ENCODE measurements around the gene E2F7. TPM values are rescaled to one million over a fixed set of nuclear protein-coding genes. Genes with fewer than 3 reads are reported as not detected.

Gene E2F7
- total and polyA plus RNA-seq, 2 of the 8 experiments (the other 6 are each of a cell fraction or from before 2014, with no cell fraction given): 8.8 to 18.5 TPM

DNA sequence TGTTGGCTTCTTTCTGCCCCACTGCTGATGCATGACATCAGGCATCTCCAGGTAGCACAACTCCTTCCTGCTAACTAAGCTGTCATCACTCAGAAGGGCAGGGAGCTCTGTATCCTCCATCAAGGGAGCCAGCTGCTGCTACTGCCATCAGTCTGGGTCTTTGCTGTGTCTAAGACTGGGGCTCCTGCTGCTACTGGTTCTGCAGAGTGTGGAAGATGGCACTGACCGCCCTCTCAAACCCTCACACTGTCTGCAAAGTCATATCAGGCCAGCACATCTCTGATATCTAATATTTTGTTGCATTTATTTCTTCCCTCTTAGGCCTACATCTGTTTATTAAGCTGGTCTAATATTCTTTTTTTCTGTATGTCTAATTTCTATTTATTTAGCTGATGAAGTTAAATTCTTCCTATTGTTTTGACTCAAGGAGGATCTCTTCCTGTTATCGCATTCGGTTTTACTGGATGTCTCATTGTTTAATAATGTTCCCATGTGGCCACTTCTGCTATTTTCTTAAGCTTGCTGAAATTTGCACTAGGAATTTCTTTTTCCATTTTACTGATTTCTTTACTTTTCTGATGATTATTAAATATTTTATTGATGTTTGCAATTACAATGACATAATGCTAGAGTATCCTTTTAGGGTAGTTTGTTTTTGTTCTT lies 7.6 kb upstream of the E2F7 start (continued):
- no peak for TF ChIP-seq TAF1 (IDR thresholded peaks at IDR 0.05; ENCODE audit: low read depth, low read length)
- TF ChIP-seq, protein P1, sequence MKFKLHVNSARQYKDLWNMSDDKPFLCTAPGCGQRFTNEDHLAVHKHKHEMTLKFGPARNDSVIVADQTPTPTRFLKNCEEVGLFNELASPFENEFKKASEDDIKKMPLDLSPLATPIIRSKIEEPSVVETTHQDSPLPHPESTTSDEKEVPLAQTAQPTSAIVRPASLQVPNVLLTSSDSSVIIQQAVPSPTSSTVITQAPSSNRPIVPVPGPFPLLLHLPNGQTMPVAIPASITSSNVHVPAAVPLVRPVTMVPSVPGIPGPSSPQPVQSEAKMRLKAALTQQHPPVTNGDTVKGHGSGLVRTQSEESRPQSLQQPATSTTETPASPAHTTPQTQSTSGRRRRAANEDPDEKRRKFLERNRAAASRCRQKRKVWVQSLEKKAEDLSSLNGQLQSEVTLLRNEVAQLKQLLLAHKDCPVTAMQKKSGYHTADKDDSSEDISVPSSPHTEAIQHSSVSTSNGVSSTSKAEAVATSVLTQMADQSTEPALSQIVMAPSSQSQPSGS (IDR thresholded peaks at IDR 0.05; ENCODE audit: low read length): no peak
- TF ChIP-seq SRF (IDR thresholded peaks at IDR 0.05; ENCODE audit: low read depth, low read length): no peak
- TF ChIP-seq, protein P2, sequence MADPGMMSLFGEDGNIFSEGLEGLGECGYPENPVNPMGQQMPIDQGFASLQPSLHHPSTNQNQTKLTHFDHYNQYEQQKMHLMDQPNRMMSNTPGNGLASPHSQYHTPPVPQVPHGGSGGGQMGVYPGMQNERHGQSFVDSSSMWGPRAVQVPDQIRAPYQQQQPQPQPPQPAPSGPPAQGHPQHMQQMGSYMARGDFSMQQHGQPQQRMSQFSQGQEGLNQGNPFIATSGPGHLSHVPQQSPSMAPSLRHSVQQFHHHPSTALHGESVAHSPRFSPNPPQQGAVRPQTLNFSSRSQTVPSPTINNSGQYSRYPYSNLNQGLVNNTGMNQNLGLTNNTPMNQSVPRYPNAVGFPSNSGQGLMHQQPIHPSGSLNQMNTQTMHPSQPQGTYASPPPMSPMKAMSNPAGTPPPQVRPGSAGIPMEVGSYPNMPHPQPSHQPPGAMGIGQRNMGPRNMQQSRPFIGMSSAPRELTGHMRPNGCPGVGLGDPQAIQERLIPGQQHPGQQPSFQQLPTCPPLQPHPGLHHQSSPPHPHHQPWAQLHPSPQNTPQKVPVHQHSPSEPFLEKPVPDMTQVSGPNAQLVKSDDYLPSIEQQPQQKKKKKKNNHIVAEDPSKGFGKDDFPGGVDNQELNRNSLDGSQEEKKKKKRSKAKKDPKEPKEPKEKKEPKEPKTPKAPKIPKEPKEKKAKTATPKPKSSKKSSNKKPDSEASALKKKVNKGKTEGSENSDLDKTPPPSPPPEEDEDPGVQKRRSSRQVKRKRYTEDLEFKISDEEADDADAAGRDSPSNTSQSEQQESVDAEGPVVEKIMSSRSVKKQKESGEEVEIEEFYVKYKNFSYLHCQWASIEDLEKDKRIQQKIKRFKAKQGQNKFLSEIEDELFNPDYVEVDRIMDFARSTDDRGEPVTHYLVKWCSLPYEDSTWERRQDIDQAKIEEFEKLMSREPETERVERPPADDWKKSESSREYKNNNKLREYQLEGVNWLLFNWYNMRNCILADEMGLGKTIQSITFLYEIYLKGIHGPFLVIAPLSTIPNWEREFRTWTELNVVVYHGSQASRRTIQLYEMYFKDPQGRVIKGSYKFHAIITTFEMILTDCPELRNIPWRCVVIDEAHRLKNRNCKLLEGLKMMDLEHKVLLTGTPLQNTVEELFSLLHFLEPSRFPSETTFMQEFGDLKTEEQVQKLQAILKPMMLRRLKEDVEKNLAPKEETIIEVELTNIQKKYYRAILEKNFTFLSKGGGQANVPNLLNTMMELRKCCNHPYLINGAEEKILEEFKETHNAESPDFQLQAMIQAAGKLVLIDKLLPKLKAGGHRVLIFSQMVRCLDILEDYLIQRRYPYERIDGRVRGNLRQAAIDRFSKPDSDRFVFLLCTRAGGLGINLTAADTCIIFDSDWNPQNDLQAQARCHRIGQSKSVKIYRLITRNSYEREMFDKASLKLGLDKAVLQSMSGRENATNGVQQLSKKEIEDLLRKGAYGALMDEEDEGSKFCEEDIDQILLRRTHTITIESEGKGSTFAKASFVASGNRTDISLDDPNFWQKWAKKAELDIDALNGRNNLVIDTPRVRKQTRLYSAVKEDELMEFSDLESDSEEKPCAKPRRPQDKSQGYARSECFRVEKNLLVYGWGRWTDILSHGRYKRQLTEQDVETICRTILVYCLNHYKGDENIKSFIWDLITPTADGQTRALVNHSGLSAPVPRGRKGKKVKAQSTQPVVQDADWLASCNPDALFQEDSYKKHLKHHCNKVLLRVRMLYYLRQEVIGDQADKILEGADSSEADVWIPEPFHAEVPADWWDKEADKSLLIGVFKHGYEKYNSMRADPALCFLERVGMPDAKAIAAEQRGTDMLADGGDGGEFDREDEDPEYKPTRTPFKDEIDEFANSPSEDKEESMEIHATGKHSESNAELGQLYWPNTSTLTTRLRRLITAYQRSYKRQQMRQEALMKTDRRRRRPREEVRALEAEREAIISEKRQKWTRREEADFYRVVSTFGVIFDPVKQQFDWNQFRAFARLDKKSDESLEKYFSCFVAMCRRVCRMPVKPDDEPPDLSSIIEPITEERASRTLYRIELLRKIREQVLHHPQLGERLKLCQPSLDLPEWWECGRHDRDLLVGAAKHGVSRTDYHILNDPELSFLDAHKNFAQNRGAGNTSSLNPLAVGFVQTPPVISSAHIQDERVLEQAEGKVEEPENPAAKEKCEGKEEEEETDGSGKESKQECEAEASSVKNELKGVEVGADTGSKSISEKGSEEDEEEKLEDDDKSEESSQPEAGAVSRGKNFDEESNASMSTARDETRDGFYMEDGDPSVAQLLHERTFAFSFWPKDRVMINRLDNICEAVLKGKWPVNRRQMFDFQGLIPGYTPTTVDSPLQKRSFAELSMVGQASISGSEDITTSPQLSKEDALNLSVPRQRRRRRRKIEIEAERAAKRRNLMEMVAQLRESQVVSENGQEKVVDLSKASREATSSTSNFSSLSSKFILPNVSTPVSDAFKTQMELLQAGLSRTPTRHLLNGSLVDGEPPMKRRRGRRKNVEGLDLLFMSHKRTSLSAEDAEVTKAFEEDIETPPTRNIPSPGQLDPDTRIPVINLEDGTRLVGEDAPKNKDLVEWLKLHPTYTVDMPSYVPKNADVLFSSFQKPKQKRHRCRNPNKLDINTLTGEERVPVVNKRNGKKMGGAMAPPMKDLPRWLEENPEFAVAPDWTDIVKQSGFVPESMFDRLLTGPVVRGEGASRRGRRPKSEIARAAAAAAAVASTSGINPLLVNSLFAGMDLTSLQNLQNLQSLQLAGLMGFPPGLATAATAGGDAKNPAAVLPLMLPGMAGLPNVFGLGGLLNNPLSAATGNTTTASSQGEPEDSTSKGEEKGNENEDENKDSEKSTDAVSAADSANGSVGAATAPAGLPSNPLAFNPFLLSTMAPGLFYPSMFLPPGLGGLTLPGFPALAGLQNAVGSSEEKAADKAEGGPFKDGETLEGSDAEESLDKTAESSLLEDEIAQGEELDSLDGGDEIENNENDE (IDR thresholded peaks at IDR 0.05; ENCODE audit: insufficient replicate concordance, low read length): no peak

Data from H1 (cell line).